Panc1 (cell line): ENCODE results near the gene RELT. TPM values are rescaled to one million over a fixed set of nuclear protein-coding genes. Genes with fewer than 3 reads are reported as not detected.

Source experiments
- ATAC-seq: fragments of 200-7000 bp; cut with Tn5 transposase; 2 replicates; pipeline ENCODE4 v1.9.1; 2020; ENCODE audit warnings: mild to moderate bottlenecking, moderate library complexity
- BruUV-seq: library from RNA; stranded (reverse); fragments of 400-500 nt; replicated peaks from 2 replicates; lab custom pipeline; 2021; lab: Mats Ljungman, UMichigan
- CTCF ChIA-PET: fragments of 300-600 bp; sonication (Branson Sonifier 250); formaldehyde crosslinking; loops from one replicate; lab custom pipeline; 2022; ENCODE audit warnings: antibody characterized with exemption; lab: Charles Lee
- POLR2A ChIA-PET: fragments of 300-600 bp; sonication (Branson Sonifier 250); formaldehyde crosslinking; loops from one replicate; lab custom pipeline; 2022; ENCODE audit warnings: antibody characterized with exemption; lab: Charles Lee
- DNase-seq: peaks from one replicate; pipeline ENCODE4 v3.0.0-alpha.2; 2010; ENCODE audit warnings: low read depth, low spot score
- H3K27ac ChIP-seq: 2 replicates; pipeline ENCODE4 v1.5.1; 2011; ENCODE audit warnings: mild to moderate bottlenecking, low read length, inconsistent platforms
- H3K27me3 ChIP-seq: fragments of 200-500 bp; sonication (Bioruptor generic); 2 replicates; pipeline ENCODE4 v1.6.0; 2014; ENCODE audit warnings: low read length, inconsistent platforms; ENCODE audit not compliant: control insufficient read depth, insufficient read depth
- H3K36me3 ChIP-seq: fragments of 200-500 bp; sonication (Bioruptor generic); 2 replicates; pipeline ENCODE4 v1.5.1; 2014; ENCODE audit warnings: inconsistent platforms, mild to moderate bottlenecking, low read length, moderate library complexity; ENCODE audit not compliant: control insufficient read depth, insufficient read depth
- H3K4me1 ChIP-seq: 2 replicates; pipeline ENCODE4 v1.5.1; 2011; ENCODE audit warnings: inconsistent platforms, mild to moderate bottlenecking, low read length, moderate library complexity; ENCODE audit not compliant: control insufficient read depth, insufficient read depth
- H3K4me3 ChIP-seq, 2 experiments: 2 replicates each; pipeline ENCODE4 v1.5.1; 2011 to 2012; ENCODE audit warnings: low read depth in 2 of 2, low read length in 2 of 2, mild to moderate bottlenecking in 2 of 2, inconsistent platforms in 1 of 2, moderate library complexity in 1 of 2
- H3K9me3 ChIP-seq: fragments of 200-500 bp; sonication (Bioruptor generic); 2 replicates; pipeline ENCODE4 v1.5.1; 2014; ENCODE audit warnings: low read depth, mild to moderate bottlenecking, inconsistent platforms, low read length, moderate library complexity; ENCODE audit not compliant: control insufficient read depth, insufficient read depth
- POLR2AphosphoS5 ChIP-seq: IDR thresholded peaks from 2 replicates; pipeline ENCODE4 v1.6.1; 2012; ENCODE audit warnings: mild to moderate bottlenecking, low read depth, low read length, moderate library complexity
- SIN3A ChIP-seq: IDR thresholded peaks from 2 replicates; pipeline ENCODE4 v1.6.1; 2012; ENCODE audit warnings: low read depth, mild to moderate bottlenecking, low read length, moderate library complexity, borderline replicate concordance; ENCODE audit not compliant: insufficient read depth
- TCF7L2 ChIP-seq: IDR thresholded peaks from 2 replicates; pipeline ENCODE4 v1.6.1; 2011; ENCODE audit warnings: mild to moderate bottlenecking, low read depth, low read length, inconsistent platforms
- in situ Hi-C: cut with HindIII; loops from 2 replicates; pipeline ENCODE4 v1.10.0; 2016; ENCODE audit warnings: low sequenced_read_pairs, low pct_unique_long_range_greater_than_20kb
- intact Hi-C: fragments of 100-400 bp; cut with micrococcal nuclease; formaldehyde crosslinking; loops from one replicate; pipeline ENCODE4 v1.10.0; 2022; ENCODE audit not compliant: unreplicated experiment
- total RNA-seq: library from RNA; stranded (reverse); gene quantifications from one replicate; pipeline ENCODE4 v1.2.1, GENCODE V29; 2021; ENCODE audit not compliant: unreplicated experiment
- TF ChIP-seq, protein P1 (sequence below): fragments of 450-650 bp; IDR thresholded peaks from 2 replicates; pipeline ENCODE4 v1.5.1; 2017; ENCODE audit warnings: mild to moderate bottlenecking
- TF ChIP-seq, protein P2 (sequence below), 2 experiments: IDR thresholded peaks; 2 replicates each; pipeline ENCODE4 v1.6.1; 2011 to 2012; ENCODE audit warnings: low read depth in 2 of 2, control low read depth in 1 of 2, low read length in 1 of 2, mild to moderate bottlenecking in 1 of 2, moderate library complexity in 1 of 2; ENCODE audit not compliant: insufficient read depth in 1 of 2

Gene RELT
- total RNA-seq, 1 experiment from 2014 or later, result 11.3 TPM

DNA sequence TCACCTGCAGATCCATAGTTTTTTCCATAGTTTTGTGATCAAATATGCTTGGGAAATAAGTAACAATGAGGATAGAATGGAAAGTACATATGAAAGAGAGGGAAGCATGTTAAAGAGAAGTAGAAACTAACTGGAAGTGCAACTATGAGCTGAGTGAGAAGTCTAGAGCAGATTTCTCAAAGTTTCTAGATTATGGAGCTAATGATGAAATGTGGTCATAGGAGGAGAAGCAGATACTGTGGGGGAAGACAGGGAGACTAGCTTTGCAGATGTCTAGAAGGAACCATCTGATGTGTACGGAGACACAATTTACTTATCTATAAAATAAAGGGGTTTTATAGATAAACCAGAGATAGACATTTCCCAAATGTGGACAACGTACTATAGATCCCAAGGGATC is 37.1 kb downstream of the RELT start:
- TF ChIP-seq TCF7L2 (no peak), SIN3A (no peak), POLR2AphosphoS5 (no peak)
- TF ChIP-seq, protein P1, sequence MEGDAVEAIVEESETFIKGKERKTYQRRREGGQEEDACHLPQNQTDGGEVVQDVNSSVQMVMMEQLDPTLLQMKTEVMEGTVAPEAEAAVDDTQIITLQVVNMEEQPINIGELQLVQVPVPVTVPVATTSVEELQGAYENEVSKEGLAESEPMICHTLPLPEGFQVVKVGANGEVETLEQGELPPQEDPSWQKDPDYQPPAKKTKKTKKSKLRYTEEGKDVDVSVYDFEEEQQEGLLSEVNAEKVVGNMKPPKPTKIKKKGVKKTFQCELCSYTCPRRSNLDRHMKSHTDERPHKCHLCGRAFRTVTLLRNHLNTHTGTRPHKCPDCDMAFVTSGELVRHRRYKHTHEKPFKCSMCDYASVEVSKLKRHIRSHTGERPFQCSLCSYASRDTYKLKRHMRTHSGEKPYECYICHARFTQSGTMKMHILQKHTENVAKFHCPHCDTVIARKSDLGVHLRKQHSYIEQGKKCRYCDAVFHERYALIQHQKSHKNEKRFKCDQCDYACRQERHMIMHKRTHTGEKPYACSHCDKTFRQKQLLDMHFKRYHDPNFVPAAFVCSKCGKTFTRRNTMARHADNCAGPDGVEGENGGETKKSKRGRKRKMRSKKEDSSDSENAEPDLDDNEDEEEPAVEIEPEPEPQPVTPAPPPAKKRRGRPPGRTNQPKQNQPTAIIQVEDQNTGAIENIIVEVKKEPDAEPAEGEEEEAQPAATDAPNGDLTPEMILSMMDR, result no peak
- TF ChIP-seq, protein P2, sequence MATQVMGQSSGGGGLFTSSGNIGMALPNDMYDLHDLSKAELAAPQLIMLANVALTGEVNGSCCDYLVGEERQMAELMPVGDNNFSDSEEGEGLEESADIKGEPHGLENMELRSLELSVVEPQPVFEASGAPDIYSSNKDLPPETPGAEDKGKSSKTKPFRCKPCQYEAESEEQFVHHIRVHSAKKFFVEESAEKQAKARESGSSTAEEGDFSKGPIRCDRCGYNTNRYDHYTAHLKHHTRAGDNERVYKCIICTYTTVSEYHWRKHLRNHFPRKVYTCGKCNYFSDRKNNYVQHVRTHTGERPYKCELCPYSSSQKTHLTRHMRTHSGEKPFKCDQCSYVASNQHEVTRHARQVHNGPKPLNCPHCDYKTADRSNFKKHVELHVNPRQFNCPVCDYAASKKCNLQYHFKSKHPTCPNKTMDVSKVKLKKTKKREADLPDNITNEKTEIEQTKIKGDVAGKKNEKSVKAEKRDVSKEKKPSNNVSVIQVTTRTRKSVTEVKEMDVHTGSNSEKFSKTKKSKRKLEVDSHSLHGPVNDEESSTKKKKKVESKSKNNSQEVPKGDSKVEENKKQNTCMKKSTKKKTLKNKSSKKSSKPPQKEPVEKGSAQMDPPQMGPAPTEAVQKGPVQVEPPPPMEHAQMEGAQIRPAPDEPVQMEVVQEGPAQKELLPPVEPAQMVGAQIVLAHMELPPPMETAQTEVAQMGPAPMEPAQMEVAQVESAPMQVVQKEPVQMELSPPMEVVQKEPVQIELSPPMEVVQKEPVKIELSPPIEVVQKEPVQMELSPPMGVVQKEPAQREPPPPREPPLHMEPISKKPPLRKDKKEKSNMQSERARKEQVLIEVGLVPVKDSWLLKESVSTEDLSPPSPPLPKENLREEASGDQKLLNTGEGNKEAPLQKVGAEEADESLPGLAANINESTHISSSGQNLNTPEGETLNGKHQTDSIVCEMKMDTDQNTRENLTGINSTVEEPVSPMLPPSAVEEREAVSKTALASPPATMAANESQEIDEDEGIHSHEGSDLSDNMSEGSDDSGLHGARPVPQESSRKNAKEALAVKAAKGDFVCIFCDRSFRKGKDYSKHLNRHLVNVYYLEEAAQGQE (IDR thresholded peaks at IDR 0.05; ENCODE audit: insufficient read depth in 1 of 2, low read depth in 2 of 2, low read length in 1 of 2), result no peak
- intact Hi-C loops, result no loop called here
- Histone ChIP-seq H3K27ac (no peak overlapping the region), H3K4me3 (no peak overlapping the region), H3K27me3 (no peaks in the 10 kb centered on the region), H3K9me3 (no peaks in the 10 kb centered on the region), H3K4me1 (no peaks in the 10 kb centered on the region), H3K36me3 (no peaks in the 10 kb centered on the region)
- DNase-seq (no peak), ATAC-seq (no peak)
- BruUV-seq, result no TSS peak
- CTCF ChIA-PET, result no interaction called here
- POLR2A ChIA-PET, result no interaction called here
- in situ Hi-C loops, result no loop called here

DNA sequence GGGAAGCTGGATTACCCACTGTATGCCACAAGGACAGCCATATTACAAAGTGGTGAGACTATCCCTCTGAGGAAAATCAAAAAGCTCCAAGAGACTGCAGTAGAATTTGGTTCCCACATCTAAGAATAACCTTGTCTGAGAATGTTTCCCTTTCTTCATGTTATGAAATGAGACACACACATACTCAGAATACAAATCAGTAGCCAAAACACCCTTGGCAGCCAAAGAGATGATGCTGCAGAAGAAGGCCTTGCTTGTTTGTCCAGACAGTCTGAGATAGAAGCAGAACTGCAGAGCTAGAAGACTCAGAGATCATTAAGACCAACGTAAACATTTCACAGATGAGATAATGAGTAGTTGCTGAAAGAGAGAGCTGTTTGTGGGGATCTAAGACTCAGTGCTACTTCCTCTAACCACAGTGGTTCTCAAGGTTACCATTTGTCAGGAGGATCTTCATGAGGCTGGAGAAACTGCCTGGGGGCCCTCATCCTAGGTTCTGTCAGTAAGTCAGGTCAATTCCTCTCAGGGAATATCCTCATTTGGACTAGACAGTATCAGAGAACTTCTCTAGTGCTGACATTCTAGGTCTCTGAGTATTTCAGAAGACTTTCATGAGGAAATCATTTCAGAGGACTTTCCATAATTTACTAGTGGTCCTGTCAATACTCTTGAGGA is 38.9 kb downstream of the RELT start:
- ATAC-seq, result no peak
- DNase-seq, result no peak
- intact Hi-C loops, result no loop called here
- POLR2A ChIA-PET, result no interaction called here
- Histone ChIP-seq H3K4me3 (no peak overlapping the region), H3K36me3 (no peaks in the 10 kb centered on the region), H3K27me3 (no peaks in the 10 kb centered on the region), H3K9me3 (no peaks in the 10 kb centered on the region), H3K4me1 (no peaks in the 10 kb centered on the region), H3K27ac (no peak overlapping the region)
- no TSS peak for BruUV-seq
- TF ChIP-seq TCF7L2, result no peak
- TF ChIP-seq, protein P1, result no peak
- TF ChIP-seq SIN3A, result no peak
- no peak for TF ChIP-seq POLR2AphosphoS5
- TF ChIP-seq, protein P2 (IDR thresholded peaks at IDR 0.05; ENCODE audit: insufficient read depth in 1 of 2, low read depth in 2 of 2, low read length in 1 of 2), result no peak
- CTCF ChIA-PET, result interaction anchor here (0.5 to 0.6 kb wide), 2 partner anchors 183 to 215 kb away, joined by 3 to 4 read pairs; no protein-coding TSS in a partner anchor
- in situ Hi-C loops, result no loop called here
